AG04450 (cell line): ENCODE data around the gene HSPB1. TPM values are rescaled to one million over a fixed set of nuclear protein-coding genes. Genes with fewer than 3 reads are reported as not detected.
"Not testable (repeated sequence)": the region's sequence is repeated elsewhere in the genome, so short reads cannot be mapped to it uniquely, and the experiment has no call there.

Experiments
- CTCF ChIA-PET: fragments of 300-600, 350-600 bp; formaldehyde crosslinking; extraction: SDS; loops from one replicate; lab custom pipeline; 2022; ENCODE audit warnings: antibody characterized with exemption, inconsistent platforms; lab: Charles Lee
- POLR2A ChIA-PET: fragments of 350-600 bp; formaldehyde crosslinking; extraction: SDS; loops from one replicate; lab custom pipeline; 2021; ENCODE audit warnings: antibody characterized with exemption, inconsistent platforms; lab: Yijun Ruan, JAX
- DNase-seq: peaks from one replicate; pipeline ENCODE4 v3.0.0-alpha.2; 2011; ENCODE audit warnings: low read depth, low spot score
- H3K27ac ChIP-seq: one replicate; pipeline ENCODE4 v1.5.1; 2012; ENCODE audit warnings: low read depth, low read length, control low read depth
- H3K27me3 ChIP-seq: one replicate; pipeline ENCODE4 v1.6.0; 2012; ENCODE audit warnings: low read length; ENCODE audit not compliant: control insufficient read depth, insufficient read depth
- H3K4me3 ChIP-seq: 2 replicates; pipeline ENCODE4 v1.5.1; 2011; ENCODE audit warnings: mild to moderate bottlenecking, low read depth, low read length, control low read depth
- H3K9me3 ChIP-seq: 2 replicates; pipeline ENCODE4 v1.5.1; 2012; ENCODE audit warnings: low read length; ENCODE audit not compliant: control insufficient read depth, insufficient read depth
- polyA plus RNA-seq: library from polyadenylated mRNA; depleted of rRNA; stranded (reverse); fragments of >200 nt; gene quantifications from 2 replicates; pipeline ENCODE4 v1.2.3, GENCODE V29; 2011
- TF ChIP-seq, protein P1 (sequence below): IDR thresholded peaks from 2 replicates; pipeline ENCODE4 v1.5.1; 2011; ENCODE audit warnings: low read depth, low read length, control low read depth, inconsistent platforms

Gene HSPB1
- polyA plus RNA-seq, 1 experiment = 290 TPM

DNA sequence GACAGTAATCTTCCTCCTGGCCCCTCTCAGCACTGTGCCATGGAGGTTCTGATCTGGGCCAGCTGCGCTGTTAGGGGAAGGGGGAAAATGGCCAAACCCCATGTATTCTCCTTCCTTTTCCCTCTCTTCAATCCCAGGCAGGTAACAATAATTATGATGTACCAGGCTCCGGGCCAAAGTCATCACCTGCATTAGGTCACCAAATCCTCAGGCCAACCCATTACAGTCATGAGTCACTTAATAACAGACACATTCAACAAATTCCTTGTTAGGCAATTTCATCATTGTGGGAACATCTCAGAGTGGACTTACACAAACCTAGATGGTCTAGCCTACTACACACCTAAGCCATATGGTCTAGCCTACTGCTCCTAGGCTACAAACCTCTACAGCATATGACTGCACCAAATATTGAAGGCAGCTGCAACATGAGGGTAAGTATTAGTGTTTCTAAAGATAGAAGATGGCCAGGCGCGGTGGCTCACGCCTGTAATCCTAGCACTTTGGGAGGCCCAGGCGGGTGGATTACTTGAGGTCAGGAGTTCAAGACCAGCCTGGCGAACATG is 2.2 kb upstream of the HSPB1 start:
- TF ChIP-seq, protein P1, sequence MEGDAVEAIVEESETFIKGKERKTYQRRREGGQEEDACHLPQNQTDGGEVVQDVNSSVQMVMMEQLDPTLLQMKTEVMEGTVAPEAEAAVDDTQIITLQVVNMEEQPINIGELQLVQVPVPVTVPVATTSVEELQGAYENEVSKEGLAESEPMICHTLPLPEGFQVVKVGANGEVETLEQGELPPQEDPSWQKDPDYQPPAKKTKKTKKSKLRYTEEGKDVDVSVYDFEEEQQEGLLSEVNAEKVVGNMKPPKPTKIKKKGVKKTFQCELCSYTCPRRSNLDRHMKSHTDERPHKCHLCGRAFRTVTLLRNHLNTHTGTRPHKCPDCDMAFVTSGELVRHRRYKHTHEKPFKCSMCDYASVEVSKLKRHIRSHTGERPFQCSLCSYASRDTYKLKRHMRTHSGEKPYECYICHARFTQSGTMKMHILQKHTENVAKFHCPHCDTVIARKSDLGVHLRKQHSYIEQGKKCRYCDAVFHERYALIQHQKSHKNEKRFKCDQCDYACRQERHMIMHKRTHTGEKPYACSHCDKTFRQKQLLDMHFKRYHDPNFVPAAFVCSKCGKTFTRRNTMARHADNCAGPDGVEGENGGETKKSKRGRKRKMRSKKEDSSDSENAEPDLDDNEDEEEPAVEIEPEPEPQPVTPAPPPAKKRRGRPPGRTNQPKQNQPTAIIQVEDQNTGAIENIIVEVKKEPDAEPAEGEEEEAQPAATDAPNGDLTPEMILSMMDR = no peak
- CTCF ChIA-PET = interaction anchor here (1.4 kb wide), 1 partner anchor 14 kb away, joined by 3 read pairs; no protein-coding TSS in a partner anchor
- Histone ChIP-seq H3K27ac (peak overlapping the region; percentile 21), H3K9me3 (peaks cover 3% of the 10 kb centered on the region; the same call in 1 of the 2 replicates), H3K4me3 (no peak overlapping the region), H3K27me3 (no peaks in the 10 kb centered on the region)
- POLR2A ChIA-PET = interaction anchor here (0.6 to 0.7 kb wide), 2 partner anchors 17 to 18 kb away, joined by 3 read pairs; no protein-coding TSS in a partner anchor
- DNase-seq = no peak

- CTCF ChIA-PET = no interaction called here
- Histone ChIP-seq H3K27me3 (no peaks in the 10 kb centered on the region), H3K9me3 (peaks cover 3% of the 10 kb centered on the region; the same call in 1 of the 2 replicates), H3K27ac (no peak overlapping the region), H3K4me3 (no peak overlapping the region)
- DNase-seq = no peak
- POLR2A ChIA-PET = interaction anchor here (0.6 to 0.7 kb wide), 2 partner anchors 17 to 18 kb away, joined by 3 read pairs; no protein-coding TSS in a partner anchor
- TF ChIP-seq, protein P1 = no peak
Measured at GRCh38 chr7:76301000-76301399, 1.5 kb upstream of the HSPB1 start.

- CTCF ChIA-PET = interaction anchor here (1.1 kb wide), 1 partner anchor 11 kb away, joined by 3 read pairs; no protein-coding TSS in a partner anchor
- peak; percentile 88 for DNase-seq
- peak overlapping the region; percentile 75 for H3K27ac ChIP-seq
- TF ChIP-seq, protein P1 = no peak
- no peaks in the 10 kb centered on the region for H3K27me3 ChIP-seq
- H3K9me3 ChIP-seq = peaks cover 3% of the 10 kb centered on the region; the same call in 1 of the 2 replicates
- POLR2A ChIA-PET = interaction anchor here (0.6 to 2.2 kb wide), 10 partner anchors 9 to 221 kb away, joined by 3 to 23 read pairs (median 4); no protein-coding TSS in a partner anchor
- H3K4me3 ChIP-seq = peak overlapping the region; percentile 97
Measured at GRCh38 chr7:76303202-76304147, 1.0 kb downstream of the HSPB1 start.

DNA sequence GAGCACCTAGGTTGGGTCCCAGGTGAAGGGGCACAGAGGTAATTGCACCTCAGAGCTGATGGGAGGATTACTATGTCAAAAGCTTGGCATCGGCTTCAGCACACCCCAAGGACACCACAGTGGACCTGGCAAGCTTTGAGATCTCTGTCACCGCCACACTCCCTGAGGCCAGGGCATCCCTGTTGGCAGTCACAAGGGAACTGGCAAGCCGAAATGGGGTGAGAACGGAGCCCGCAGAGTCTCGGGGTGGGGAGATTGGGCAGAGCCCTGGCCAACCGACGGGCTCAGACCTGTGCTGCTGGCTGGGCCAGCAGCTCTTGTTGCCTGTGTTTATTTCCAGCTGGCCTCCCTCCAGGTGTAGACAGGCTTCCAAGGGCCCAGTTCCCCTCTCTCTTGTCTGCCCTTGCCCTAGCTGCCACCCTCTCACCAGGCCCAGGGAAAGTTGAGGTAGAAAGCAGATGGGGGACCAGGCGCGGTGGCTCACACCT is 2.5 kb downstream of the HSPB1 start:
- no peak for DNase-seq
- TF ChIP-seq, protein P1 = no peak
- H3K4me3 ChIP-seq = peak overlapping the region; percentile 97
- no peaks in the 10 kb centered on the region for H3K27me3 ChIP-seq
- H3K27ac ChIP-seq = no peak overlapping the region
- peaks cover 3% of the 10 kb centered on the region; the same call in 1 of the 2 replicates for H3K9me3 ChIP-seq
- ChIA-PET POLR2A (interaction anchor here (1.5 to 1.6 kb wide), 2 partner anchors 13 kb away, joined by 3 to 5 read pairs; no protein-coding TSS in a partner anchor), CTCF (interaction anchor here (0.5 to 1.4 kb wide), 5 partner anchors 7 to 127 kb away, joined by 3 to 9 read pairs (median 4); no protein-coding TSS in a partner anchor)

- DNase-seq, H3K27ac ChIP-seq, H3K9me3 ChIP-seq, POLR2A ChIA-PET, H3K4me3 ChIP-seq, H3K27me3 ChIP-seq: not testable (repeated sequence)
- CTCF ChIA-PET = interaction anchor here (1.0 to 1.5 kb wide), 2 partner anchors 18 to 46 kb away, joined by 3 to 4 read pairs; no protein-coding TSS in a partner anchor
Measured at GRCh38 chr7:76308874-76309273, 6.4 kb downstream of the HSPB1 start.

DNA sequence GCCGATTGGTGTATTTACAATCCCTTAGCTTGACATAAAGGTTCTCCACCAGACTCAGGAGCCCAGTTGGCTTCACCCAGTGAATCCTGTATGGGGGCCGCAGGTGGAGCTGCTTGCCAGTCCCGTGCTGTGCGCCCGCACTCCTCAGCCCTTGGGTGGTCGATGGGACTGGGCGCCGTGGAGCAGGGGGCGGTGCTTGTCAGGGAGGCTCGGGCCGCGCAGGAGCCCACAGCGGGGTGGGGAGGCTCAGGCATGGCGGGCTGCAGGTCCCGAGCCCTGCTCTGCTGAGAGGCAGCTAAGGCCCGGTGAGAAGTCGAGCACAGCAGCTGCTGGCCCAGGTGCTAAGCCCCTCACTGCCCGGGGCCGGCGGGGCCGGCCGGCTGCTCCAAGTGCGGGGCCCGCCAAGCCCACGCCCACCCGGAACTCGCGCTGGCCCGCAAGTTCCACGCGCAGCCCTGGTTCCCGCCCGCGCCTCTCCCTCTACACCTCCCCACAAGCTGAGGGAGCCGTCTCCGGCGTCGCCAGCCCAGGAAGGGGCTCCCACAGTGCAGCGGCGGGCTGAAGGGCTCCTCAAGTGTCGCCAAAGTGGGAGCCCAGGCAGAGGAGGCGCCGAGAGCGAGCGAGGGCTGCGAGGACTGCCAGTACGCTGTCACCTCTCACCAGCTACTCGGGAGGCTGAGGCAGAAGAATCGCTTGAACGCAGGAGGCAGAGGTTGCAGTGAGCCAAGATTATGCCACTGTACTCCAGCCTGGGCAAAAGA is 7.0 kb downstream of the HSPB1 start:
- not testable (repeated sequence) for H3K27me3 ChIP-seq, H3K9me3 ChIP-seq, H3K27ac ChIP-seq, H3K4me3 ChIP-seq, DNase-seq
- POLR2A ChIA-PET = interaction anchor here (1.2 kb wide), 1 partner anchor 15 kb away, joined by 4 read pairs; no protein-coding TSS in a partner anchor
- CTCF ChIA-PET = interaction anchor here (1.0 to 1.5 kb wide), 2 partner anchors 18 to 47 kb away, joined by 3 to 4 read pairs; no protein-coding TSS in a partner anchor
